Choroid plexus epithelial cell (primary cell): ENCODE data around the gene TMCC2.
A peak's percentile ranks its signal among the peaks of the same experiment; 100 is the strongest.

Experiments
- DNase-seq: peaks from one replicate; pipeline ENCODE4 v3.0.0-alpha.2; 2010; ENCODE audit warnings: low read depth
- H3K4me3 ChIP-seq: 2 replicates; pipeline ENCODE4 v1.5.1; 2011; ENCODE audit warnings: low read depth, mild to moderate bottlenecking, control low read depth, low read length, moderate library complexity
- TF ChIP-seq, protein P1 (sequence below): conservative IDR thresholded peaks from 2 replicates; pipeline ENCODE4 v1.5.1; 2011; ENCODE audit warnings: low read depth, mild to moderate bottlenecking, control low read depth, inconsistent platforms, low read length, moderate library complexity

Gene TMCC2

DNA sequence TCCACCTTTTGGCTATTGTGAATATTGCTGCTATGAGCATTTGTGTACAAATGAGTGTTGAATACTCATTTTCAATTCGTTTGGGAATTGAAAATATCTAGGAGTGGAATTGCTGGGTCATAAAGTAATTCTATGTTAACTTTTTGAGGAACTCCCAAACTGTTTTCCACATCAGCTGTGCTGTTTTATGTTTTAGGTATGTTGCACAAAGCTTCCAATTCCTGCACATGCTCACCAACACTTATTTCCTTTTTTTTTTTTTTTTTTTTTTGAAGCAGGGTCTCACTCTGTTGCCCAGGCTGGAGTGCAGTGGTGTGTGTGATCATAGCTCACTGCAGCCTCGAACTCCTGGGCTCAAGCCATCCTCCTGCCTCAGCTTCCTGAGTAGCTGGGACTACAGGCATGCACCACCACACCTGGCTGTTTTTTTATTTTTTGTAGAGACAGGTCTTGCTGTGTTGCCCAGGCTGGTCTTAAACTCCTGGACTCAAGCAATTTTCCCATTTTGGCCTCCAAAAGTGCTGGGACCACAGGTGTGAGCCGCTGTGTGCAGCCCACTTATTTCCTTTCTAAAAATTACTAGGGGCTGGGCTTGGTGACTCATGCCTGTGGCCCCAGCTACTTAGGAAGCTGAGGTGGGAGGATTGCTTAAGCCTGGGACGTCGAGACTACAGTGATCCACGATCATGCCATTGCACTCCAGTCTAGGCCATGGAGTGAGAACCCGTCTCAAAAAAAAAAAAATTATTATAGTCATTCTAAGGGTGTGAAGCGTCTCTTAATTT, 33.4 kb downstream of the TMCC2 start:
- TF ChIP-seq, protein P1, sequence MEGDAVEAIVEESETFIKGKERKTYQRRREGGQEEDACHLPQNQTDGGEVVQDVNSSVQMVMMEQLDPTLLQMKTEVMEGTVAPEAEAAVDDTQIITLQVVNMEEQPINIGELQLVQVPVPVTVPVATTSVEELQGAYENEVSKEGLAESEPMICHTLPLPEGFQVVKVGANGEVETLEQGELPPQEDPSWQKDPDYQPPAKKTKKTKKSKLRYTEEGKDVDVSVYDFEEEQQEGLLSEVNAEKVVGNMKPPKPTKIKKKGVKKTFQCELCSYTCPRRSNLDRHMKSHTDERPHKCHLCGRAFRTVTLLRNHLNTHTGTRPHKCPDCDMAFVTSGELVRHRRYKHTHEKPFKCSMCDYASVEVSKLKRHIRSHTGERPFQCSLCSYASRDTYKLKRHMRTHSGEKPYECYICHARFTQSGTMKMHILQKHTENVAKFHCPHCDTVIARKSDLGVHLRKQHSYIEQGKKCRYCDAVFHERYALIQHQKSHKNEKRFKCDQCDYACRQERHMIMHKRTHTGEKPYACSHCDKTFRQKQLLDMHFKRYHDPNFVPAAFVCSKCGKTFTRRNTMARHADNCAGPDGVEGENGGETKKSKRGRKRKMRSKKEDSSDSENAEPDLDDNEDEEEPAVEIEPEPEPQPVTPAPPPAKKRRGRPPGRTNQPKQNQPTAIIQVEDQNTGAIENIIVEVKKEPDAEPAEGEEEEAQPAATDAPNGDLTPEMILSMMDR: no peak
- peak; percentile 73 for DNase-seq
- H3K4me3 ChIP-seq: no peak overlapping the region

DNA sequence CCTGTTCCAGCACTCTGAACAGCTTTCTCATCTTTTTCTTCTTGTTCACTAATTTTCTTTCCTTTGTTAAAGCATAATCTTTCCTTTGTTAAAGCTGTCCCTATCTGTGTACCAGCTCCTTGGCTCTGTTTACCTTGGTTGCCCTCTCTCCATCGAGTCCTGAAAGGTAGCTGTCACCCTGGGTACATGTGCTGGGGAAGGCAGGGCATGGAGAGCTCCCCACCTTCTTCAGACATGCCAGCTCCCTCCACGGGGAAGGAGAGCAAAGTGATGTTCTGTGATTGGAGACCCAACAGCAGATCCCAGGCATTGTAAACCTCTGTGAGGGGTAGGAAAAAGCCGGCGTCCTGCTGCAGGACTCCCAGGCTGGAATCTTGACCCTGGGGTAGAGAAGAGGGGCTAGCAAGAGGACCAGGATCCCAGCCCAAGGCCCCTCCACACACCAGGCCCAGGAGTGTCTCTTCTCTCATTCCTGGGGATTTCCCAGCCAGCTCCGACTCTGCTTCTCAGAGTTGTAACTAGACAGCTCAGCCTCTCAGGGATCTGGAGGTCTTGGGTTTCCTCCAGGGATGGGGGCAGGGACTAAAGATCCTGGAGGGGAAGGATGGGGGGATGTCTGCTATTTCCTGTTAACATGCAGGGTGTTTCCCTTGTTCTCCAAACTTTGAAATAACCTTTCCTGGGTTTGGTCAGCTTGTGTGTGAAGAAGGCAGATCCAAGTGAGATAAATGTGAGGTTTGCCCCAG, 34.4 kb downstream of the TMCC2 start:
- peak; percentile 69 for DNase-seq
- TF ChIP-seq, protein P1: no peak
- H3K4me3 ChIP-seq: no peak overlapping the region

DNA sequence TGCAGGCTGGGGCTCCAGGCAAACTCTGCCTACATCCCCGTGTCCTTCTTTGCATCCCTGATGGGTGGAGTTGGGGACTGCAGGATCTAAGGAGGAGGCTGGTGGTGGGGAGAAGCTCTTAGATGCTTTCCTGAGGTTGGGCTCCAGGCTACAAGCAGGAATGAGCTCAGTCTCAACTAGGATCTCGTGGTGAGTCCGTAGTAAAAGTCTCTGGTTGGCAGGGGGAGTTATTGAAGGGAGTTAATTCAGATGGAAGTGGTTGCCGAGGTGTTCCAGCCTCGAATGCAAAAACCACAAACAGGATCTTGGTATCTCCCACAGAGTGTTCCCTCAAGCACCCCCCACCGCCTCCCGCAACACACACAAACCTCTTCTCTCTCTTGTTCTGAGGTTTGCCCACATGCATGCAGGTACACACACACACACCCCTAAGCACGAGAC, 35.0 kb downstream of the TMCC2 start:
- DNase-seq: peak; percentile 52
- TF ChIP-seq, protein P1: no peak
- no peak overlapping the region for H3K4me3 ChIP-seq

DNA sequence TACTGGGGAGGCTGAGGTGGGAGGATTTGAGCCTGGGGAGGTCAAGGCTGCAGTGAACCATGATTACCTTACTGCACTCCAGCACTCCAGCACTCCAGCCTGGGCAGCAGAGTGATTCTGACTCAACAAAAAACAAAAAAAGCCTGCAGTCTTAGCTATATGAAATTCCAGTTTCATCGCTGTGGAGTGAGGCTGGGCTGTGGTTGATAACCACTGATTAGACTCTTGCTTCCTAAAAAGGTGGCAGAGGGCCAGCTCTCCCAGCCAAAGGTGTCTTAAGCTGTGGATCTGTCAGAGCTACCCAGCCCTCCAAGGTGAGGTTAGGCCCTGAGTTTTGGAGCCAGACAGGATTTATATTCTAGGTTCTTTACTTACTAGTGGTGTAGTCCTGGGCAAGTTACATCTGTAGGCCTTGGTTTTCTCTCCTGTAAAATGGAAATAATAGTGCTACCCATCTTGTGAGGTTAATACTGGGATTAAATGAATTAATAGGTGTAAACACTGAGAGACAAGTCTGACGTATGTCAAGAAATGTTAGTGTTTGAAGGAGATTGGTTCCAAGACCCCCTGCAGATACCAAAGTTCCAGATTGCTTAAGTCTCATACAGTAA, 35.9 kb downstream of the TMCC2 start:
- TF ChIP-seq, protein P1: no peak

DNA sequence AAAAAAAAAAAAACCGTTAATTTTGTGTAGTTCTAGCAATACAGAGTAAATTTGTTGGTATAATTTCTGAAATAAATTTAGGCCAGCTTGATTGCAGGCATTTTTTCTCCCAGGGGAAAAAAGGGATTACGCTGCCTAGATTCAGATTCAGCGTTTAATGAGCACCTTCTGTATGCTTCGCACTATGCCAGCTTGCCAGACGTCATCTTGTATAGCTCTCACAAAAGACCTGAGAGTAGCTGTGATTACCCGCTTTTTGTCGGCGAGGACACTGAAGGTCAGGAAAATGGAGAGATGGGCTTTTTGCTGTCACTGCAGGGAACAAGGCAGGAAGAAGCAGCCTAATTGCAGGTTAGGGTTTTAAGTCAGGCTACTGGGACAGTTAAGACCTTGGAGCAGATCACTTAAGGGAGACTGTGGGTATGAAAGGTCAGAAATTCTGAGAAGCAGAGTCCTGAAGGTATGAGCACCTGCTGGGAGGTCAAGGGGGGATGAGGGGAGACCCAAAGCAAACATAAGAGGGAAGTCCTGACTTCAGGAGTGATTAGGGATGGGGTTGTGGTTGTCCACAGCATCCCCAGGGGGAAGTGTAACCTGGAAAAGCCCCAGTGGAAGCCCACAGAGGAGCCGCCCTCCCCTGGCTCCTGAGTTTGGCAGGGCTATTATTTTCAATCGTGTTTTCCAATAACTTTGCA, 39.0 kb downstream of the TMCC2 start:
- no peak overlapping the region for H3K4me3 ChIP-seq
- TF ChIP-seq, protein P1: no peak
- no peak for DNase-seq

More for the DNA sequence above, 35.9 kb downstream of the TMCC2 start:
- no peak overlapping the region for H3K4me3 ChIP-seq
- DNase-seq: peak; percentile 46

DNA sequence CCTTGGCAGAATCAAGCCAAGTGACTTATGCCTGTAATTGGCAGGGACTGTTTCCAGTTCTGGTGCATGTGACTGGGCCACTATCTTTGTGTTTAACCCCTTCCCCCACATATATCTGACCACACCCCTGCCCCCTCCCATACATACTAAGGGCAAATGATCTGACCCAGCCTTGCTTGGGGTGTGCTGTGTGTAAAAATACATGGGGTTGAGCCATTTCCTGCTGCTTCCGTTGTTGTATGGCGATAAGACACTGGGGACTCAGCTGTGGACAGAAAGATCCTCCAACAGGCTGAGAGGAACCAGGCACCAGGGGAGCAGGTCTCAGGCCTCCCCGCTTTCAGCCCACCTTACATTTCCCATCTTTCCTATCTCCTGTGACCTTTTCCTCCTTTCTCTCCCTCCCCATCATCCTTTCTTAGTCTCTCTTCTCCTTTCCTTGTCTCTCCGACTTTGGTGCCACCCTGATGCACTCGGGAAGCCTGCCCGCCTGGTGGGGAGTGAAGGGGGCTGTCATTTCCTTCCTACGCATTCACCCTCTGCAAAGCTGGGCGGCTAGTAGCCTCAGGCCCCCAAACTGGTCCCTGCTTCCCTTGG, 39.7 kb downstream of the TMCC2 start:
- DNase-seq: no peak
- TF ChIP-seq, protein P1: no peak
- H3K4me3 ChIP-seq: no peak overlapping the region
